DND-41 (cell line): Measurements from ENCODE around the gene EPHA3.

Experiments
- ATAC-seq: fragments of 200-7000 bp; cut with Tn5 transposase; 3 replicates; pipeline ENCODE4 v1.9.1; 2021; ENCODE audit warnings: low read depth; ENCODE audit not compliant: insufficient read depth
- DNase-seq: peaks from one replicate; pipeline ENCODE4 v3.0.0-alpha.2; 2020
- H2AFZ ChIP-seq: 2 replicates; pipeline ENCODE4 v1.6.0; 2012; ENCODE audit warnings: low read depth, low read length
- H3K27ac ChIP-seq: 2 replicates; pipeline ENCODE4 v1.5.1; 2012; ENCODE audit warnings: low read length, inconsistent platforms
- H3K27me3 ChIP-seq: fragments of 200-600 bp; sonication (generic); 2 replicates; pipeline ENCODE4 v1.6.0; 2012; ENCODE audit warnings: low read length, mild to moderate bottlenecking, inconsistent platforms; ENCODE audit not compliant: insufficient read depth, poor library complexity
- H3K36me3 ChIP-seq: 2 replicates; pipeline ENCODE4 v1.5.1; 2012; ENCODE audit warnings: low read length, inconsistent platforms; ENCODE audit not compliant: insufficient read depth
- H3K4me1 ChIP-seq: 2 replicates; pipeline ENCODE4 v1.5.1; 2012; ENCODE audit warnings: mild to moderate bottlenecking, low read length; ENCODE audit not compliant: insufficient read depth
- H3K4me2 ChIP-seq: 2 replicates; pipeline ENCODE4 v1.6.0; 2012; ENCODE audit warnings: mild to moderate bottlenecking, moderate library complexity, low read length, inconsistent platforms; ENCODE audit not compliant: insufficient read depth
- H3K4me3 ChIP-seq, 2 experiments: fragments of 200-600 bp in 1 of 2; shearing (Covaris generic) in 1 of 2; 2 replicates each; pipeline ENCODE4 v1.5.1; 2012 to 2016; ENCODE audit warnings: inconsistent platforms in 2 of 2, low read length in 2 of 2, mild to moderate bottlenecking in 2 of 2, low read depth in 1 of 2, moderate library complexity in 1 of 2
- H3K79me2 ChIP-seq: 2 replicates; pipeline ENCODE4 v1.6.0; 2012; ENCODE audit warnings: low read length, inconsistent platforms; ENCODE audit not compliant: insufficient read depth
- H3K9ac ChIP-seq: 2 replicates; pipeline ENCODE4 v1.6.0; 2012; ENCODE audit warnings: low read depth, mild to moderate bottlenecking, inconsistent platforms, low read length, moderate library complexity
- H3K9me3 ChIP-seq: 2 replicates; pipeline ENCODE4 v1.5.1; 2012; ENCODE audit warnings: low read length, moderate library complexity, mild to moderate bottlenecking, inconsistent platforms; ENCODE audit not compliant: insufficient read depth, severe bottlenecking
- H4K20me1 ChIP-seq: 2 replicates; pipeline ENCODE4 v1.6.0; 2012; ENCODE audit warnings: low read length; ENCODE audit not compliant: insufficient read depth
- EZH2 ChIP-seq: IDR thresholded peaks from 3 replicates; pipeline ENCODE4 v1.6.1; 2012; ENCODE audit warnings: borderline replicate concordance, low read depth, mild to moderate bottlenecking, moderate library complexity, low read length, inconsistent platforms; ENCODE audit not compliant: severe bottlenecking
- TF ChIP-seq, protein P1 (sequence below): IDR thresholded peaks from 2 replicates; pipeline ENCODE4 v1.5.1; 2012; ENCODE audit warnings: borderline replicate concordance, low read length, moderate library complexity, mild to moderate bottlenecking; ENCODE audit not compliant: poor library complexity, severe bottlenecking; ENCODE audit errors: extremely low read depth

EPHA3 gene

DNA sequence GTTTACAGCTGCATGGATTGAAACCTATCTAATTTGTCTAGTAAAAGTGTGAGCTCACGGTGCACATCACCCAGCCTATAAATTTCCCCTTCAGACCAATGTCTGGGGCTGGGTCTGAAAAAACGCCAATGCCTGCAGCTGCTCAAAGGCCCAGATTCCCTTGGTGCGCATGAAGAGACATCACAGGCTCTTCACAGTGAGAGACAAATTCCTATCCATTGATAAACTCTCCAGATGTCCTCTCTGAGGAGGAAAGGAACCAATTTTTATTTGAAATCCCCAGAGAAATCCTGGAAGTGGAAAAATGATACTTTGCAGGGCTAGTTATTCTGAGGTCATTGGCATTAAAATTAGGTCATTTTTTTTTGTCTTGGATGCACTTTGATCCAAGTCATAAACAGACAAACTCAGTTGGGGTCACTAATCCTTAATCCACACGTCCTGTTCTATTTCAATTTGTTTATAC, 360.5 kb downstream of the EPHA3 start:
- ATAC-seq (no peak), DNase-seq (no peak)
- no peak overlapping the region for H3K9ac ChIP-seq
- H3K4me3 ChIP-seq, result no peak overlapping the region
- H3K79me2 ChIP-seq, result no peaks in the 10 kb centered on the region
- H3K4me1 ChIP-seq, result no peaks in the 10 kb centered on the region
- no peaks in the 10 kb centered on the region for H3K9me3 ChIP-seq
- no peak overlapping the region for H2AFZ ChIP-seq
- no peak overlapping the region for H3K4me2 ChIP-seq
- TF ChIP-seq EZH2, result no peak
- TF ChIP-seq, protein P1, sequence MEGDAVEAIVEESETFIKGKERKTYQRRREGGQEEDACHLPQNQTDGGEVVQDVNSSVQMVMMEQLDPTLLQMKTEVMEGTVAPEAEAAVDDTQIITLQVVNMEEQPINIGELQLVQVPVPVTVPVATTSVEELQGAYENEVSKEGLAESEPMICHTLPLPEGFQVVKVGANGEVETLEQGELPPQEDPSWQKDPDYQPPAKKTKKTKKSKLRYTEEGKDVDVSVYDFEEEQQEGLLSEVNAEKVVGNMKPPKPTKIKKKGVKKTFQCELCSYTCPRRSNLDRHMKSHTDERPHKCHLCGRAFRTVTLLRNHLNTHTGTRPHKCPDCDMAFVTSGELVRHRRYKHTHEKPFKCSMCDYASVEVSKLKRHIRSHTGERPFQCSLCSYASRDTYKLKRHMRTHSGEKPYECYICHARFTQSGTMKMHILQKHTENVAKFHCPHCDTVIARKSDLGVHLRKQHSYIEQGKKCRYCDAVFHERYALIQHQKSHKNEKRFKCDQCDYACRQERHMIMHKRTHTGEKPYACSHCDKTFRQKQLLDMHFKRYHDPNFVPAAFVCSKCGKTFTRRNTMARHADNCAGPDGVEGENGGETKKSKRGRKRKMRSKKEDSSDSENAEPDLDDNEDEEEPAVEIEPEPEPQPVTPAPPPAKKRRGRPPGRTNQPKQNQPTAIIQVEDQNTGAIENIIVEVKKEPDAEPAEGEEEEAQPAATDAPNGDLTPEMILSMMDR, result no peak
- H3K27me3 ChIP-seq, result no peaks in the 10 kb centered on the region
- no peak overlapping the region for H3K27ac ChIP-seq
- no peaks in the 10 kb centered on the region for H3K36me3 ChIP-seq
- no peaks in the 10 kb centered on the region for H4K20me1 ChIP-seq

DNA sequence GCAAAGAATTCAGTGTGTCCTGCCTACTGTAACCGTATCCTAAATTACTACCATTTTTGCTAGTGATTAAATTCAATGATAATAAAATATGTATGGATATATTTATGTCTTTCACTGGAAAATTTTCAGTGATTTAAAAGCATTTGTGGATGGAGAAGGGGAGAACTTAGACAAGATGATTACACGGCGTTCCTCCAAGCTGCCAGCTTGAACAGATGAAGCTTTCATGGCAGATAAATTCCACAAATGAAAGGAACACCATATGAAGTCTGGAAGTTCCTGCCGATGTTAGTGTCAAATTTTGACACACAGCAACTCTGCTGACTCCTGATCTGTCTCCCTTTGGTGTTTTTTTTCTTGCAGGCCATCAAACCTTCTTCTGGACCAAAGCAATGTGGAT, 364.7 kb downstream of the EPHA3 start:
- Histone ChIP-seq H3K4me1 (no peaks in the 10 kb centered on the region), H3K9ac (no peak overlapping the region), H4K20me1 (no peaks in the 10 kb centered on the region), H3K27me3 (no peaks in the 10 kb centered on the region), H3K27ac (no peak overlapping the region), H2AFZ (no peak overlapping the region), H3K4me2 (no peak overlapping the region), H3K36me3 (no peaks in the 10 kb centered on the region), H3K4me3 (no peak overlapping the region), H3K79me2 (no peaks in the 10 kb centered on the region), H3K9me3 (no peaks in the 10 kb centered on the region)
- TF ChIP-seq, protein P1, result no peak
- TF ChIP-seq EZH2, result no peak
- DNase-seq, result no peak
- ATAC-seq, result no peak

DNA sequence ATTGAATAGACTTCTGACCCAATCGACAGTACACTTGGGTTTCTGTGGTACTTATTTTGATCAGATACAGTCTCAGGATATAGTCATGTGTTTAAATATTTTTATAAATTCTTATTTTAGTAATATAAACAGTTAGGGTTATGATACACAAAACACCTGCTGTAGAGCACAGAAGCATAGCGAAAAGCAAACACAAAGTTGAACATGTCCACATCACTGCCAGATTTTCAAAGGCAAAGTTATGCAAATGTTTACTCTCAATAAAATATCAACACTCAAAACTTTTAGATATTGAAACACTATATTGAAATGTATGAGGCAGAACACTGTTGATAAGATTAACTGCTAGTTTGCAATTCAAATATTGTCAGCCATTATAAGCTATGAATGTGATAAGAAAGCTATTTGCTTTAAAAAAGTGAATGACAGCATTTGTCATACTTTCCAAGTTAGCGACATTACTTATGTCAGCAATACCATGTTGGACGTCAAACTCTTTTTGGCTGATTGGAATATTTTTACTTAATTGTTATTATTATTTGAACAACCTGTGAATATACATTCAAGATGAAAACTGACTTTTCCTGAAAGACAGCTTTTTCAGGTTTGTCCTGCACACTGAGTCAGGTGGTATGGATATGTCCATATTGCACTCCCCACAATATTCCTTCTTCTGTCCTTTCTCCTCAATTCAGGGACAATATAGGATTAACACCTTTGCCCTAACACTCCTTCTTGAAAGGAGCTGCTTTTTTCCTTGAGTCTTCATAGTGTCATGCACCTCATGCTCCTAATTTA, 367.1 kb downstream of the EPHA3 start:
- H3K9me3 ChIP-seq, result no peaks in the 10 kb centered on the region
- H3K4me1 ChIP-seq, result no peaks in the 10 kb centered on the region
- no peaks in the 10 kb centered on the region for H3K79me2 ChIP-seq
- no peaks in the 10 kb centered on the region for H4K20me1 ChIP-seq
- no peak overlapping the region for H3K27ac ChIP-seq
- H3K27me3 ChIP-seq, result no peaks in the 10 kb centered on the region
- H3K4me2 ChIP-seq, result no peak overlapping the region
- no peak overlapping the region for H3K4me3 ChIP-seq
- DNase-seq (no peak), ATAC-seq (no peak)
- H3K36me3 ChIP-seq, result no peaks in the 10 kb centered on the region
- no peak overlapping the region for H2AFZ ChIP-seq
- TF ChIP-seq, protein P1, result no peak
- TF ChIP-seq EZH2, result no peak
- H3K9ac ChIP-seq, result no peak overlapping the region
